NK-92 (cell line): ENCODE results near the gene RAB33B.
"Not testable (repeated sequence)": the region's sequence is repeated elsewhere in the genome, so short reads cannot be mapped to it uniquely, and the experiment has no call there.

Source experiments
- DNase-seq: peaks from one replicate; lab custom pipeline; 2025; ENCODE audit not compliant: unreplicated experiment; lab: John Stamatoyannopoulos, UW

RAB33B gene

GRCh38 chr4:139454111-139455045 is at the start of gene RAB33B:
Gene RAB33B, plus strand, starts transcription at chr4:139454121. Its CDS starts 75 bp downstream, at chr4:139454196.
- DNase-seq = no peak

DNA sequence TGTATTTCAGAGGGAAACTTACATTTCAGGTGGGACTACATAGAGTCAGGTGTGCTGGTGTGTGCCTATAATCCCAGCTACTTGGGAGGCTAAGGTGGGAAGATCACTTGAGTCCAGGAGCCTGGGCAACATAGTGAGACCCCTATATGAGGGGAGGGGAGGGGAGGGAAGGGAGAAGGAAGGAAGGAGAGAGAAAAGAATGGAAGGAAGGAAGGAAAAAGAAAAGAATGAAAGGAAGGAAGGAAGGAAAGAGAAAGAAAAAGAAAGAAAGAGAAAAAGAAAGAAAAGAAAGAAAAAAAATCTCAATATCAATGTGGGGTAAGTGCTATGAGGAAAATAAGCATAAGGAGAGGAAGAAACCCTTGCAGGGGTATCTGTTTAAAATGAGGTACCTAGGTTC is 43.6 kb upstream of the RAB33B start:
- no peak for DNase-seq

GRCh38 chr4:139414671-139415210 is 39.2 kb upstream of the RAB33B start:
- not testable (repeated sequence) for DNase-seq

- DNase-seq = no peak
These were observed 37.7 kb upstream of the RAB33B start for GRCh38 chr4:139416073-139416673.

DNA sequence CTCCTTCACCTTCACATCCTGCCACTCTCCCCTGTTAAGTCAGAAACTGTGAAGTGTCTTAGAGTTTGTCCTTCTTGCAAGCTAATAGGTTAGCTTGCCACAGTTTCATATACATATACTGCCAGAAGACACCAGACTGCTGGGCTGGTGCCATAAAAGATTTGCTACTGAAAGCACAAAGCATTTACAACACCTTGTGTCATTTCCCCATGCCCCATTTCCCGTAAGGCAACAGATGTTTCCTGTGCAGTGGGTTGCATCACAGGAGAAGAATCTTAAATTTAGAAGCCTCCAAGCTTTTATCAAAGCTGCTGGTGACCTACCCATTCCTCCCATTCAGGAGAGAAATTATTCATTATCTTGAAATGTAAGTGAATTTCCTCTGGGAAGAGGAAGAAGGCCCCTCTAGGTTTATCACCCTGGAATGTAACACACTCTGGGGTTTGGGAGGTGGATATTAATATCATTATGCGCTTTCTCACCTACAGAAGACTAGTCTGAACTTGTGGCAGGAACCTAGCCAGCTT is 34.5 kb upstream of the RAB33B start:
- DNase-seq = no peak

- no peak for DNase-seq
These were observed 33.3 kb upstream of the RAB33B start for GRCh38 chr4:139420652-139421051.

DNA sequence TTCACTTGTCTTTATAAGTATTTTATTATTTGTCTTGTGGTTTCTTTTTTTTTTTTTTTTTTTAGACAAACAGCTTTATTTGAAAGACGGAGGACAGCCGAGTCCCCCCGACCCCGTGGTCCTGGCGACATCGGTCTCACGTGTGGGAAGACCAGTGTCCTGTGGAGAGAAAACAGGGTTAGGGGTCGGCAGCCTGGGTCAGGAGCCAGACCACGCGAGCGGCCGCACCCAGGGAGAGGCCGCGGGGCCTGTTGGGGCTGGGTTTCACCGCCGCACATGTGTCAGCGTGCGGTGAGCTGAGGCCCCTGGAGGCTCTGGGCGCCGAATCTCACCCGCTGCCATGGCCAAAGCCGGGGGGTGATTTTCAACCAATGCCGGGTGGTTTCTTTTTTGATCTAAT is 17.8 kb upstream of the RAB33B start:
- DNase-seq = no peak

GRCh38 chr4:139438141-139438540 is 15.8 kb upstream of the RAB33B start:
- no peak for DNase-seq

GRCh38 chr4:139441029-139441428 is 12.9 kb upstream of the RAB33B start:
- no peak for DNase-seq

DNA sequence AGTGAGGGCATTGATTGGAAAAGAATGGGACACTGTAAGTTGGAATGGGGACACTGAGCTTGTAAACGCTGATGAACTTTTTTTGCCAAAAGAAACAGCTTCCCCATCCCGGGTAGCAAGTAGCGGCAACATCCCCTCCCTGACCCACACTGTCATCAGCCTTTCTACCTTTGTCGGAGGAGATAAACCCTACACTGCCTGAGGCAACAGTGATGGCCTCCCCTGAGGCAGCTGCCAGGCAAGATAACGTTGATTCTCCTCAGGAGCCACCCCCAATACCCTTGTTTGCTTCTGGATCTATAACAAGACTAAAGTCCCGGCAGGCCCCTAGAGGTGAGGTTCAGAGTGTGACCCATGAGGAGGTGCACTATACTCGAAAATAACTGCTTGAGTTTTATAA is 10.3 kb upstream of the RAB33B start:
- no peak for DNase-seq

DNA sequence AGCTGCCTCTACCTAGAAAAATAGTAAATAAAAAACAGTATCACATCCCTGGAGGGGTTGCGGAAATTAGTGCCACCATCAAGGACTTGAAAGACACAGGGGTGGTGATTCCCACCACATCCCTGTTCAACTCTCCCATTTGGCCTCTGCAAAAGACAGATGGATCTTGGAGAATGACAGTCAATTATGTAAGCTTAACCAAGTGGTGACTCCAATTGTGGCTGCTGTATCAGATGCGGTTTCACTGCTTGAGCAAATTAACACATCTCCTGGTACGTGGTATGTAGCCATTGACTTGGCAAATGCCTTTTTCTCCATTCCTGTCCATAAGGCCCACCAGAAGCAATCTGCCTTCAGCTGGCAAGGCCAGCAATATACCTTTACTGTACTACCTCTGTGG is 9.0 kb upstream of the RAB33B start:
- not testable (repeated sequence) for DNase-seq

DNA sequence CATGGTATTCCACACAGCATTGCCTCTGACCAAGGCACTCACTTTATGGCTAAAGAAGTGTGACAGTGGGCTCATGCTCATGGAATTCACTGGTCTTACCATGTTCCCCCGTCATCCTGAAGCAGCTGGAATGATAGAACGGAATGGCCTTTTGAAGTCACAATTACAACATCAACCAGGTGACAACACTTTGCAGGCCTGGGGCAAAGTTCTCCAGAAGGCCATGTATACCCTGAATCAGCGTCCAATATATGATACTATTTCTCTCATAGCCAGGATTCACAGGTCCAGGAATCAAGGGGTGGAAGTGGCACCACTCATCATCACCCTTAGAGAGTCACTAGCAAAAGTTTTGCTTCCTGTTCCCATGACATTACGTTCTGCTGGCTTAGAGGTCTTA is 6.8 kb upstream of the RAB33B start:
- not testable (repeated sequence) for DNase-seq

DNA sequence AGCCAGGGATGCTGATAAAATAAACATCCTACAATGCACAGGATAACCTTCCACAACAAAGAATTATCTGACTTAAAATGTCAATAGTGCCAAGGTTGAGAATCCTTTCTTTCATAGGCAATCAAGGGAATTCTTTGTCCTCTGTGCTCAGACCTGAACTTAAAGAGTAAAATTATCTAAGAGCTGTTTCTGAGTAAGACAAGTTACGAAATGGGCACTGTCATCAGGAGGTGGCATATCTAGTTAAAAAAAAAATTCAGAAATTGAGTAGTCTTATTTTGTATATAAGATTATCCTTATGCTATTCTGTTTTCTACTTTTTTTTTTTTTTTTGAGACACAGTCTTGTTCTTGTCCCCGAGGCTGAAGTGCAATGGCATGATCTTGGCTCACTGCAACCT is 3.3 kb upstream of the RAB33B start:
- DNase-seq = no peak

- DNase-seq = no peak
These were observed 1.9 kb upstream of the RAB33B start for GRCh38 chr4:139451997-139452396.

- peak; percentile 12 for DNase-seq
These were observed 915 bp upstream of the RAB33B start for GRCh38 chr4:139453041-139453370.

GRCh38 chr4:139453371-139454110 is 380 bp upstream of the RAB33B start:
- DNase-seq = peak; percentile 78

- no peak for DNase-seq
These were observed 1.2 kb downstream of the RAB33B start for GRCh38 chr4:139455126-139455538.

- no peak for DNase-seq
These were observed 3.4 kb downstream of the RAB33B start for GRCh38 chr4:139457318-139457717.

- no peak for DNase-seq
These were observed 4.6 kb downstream of the RAB33B start for GRCh38 chr4:139458543-139458942.

- no peak for DNase-seq
These were observed 5.1 kb downstream of the RAB33B start for GRCh38 chr4:139458999-139459398.

DNA sequence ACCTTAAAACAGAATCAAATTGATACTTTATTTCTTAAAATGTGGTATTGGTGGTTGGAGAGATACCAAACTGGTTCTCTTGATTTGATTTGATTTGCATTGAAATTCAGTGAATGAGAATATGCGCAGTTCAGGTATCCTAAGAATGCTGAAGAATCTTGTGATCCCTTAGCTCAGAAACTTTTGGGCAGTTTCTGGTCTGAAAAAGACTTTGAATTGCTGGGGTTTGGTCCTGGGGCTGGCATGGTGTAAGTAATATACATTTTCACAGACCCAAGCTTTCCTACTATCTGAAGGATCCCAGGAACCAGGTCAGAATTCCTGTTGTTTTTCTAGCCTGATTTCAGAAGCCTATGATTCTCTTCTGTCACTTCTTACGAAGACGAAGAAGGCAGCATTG is 6.6 kb downstream of the RAB33B start:
- no peak for DNase-seq
